K562 (cell line): ENCODE results near the gene TMEM170A. TPM values are rescaled to one million over a fixed set of nuclear protein-coding genes. Genes with fewer than 3 reads are reported as not detected.

Source experiments
- ATF7 ChIP-seq: fragments of 450-650 bp; IDR thresholded peaks from 2 replicates; pipeline ENCODE4 v1.7.1; 2014; ENCODE audit warnings: mild to moderate bottlenecking, moderate library complexity
- CBFA2T2 ChIP-seq: fragments of 450-650 bp; conservative IDR thresholded peaks from 2 replicates; pipeline ENCODE4 v1.6.1; 2017; ENCODE audit warnings: mild to moderate bottlenecking
- CBX5 ChIP-seq: IDR thresholded peaks from 2 replicates; pipeline ENCODE4 v1.6.1; 2014; ENCODE audit warnings: low read depth, borderline replicate concordance
- CCAR2 ChIP-seq: fragments of 200-400 bp; formaldehyde crosslinking; IDR thresholded peaks from 2 replicates; pipeline ENCODE4 v1.6.1; 2017; ENCODE audit warnings: mild to moderate bottlenecking, low read depth, low read length
- FOXK1 ChIP-seq: sonication (generic); formaldehyde crosslinking; IDR thresholded peaks from 2 replicates; pipeline ENCODE4 v1.8.0; 2022; ENCODE audit warnings: missing genetic modification reagents, mild to moderate bottlenecking, borderline replicate concordance
- KLF6 ChIP-seq: fragments of 250-450 bp; sonication (Bioruptor Pico); IDR thresholded peaks from 2 replicates; pipeline ENCODE4 v1.4.0; 2020; ENCODE audit warnings: mild to moderate bottlenecking, moderate library complexity, borderline replicate concordance
- L3MBTL2 ChIP-seq: fragments of 450-650 bp; IDR thresholded peaks from 2 replicates; pipeline ENCODE4 v1.6.1; 2016; ENCODE audit warnings: mild to moderate bottlenecking, moderate library complexity
- NRF1 ChIP-seq, 2 experiments: fragments of 450-650 bp; IDR thresholded peaks in 1 of 2; conservative IDR thresholded peaks in 1 of 2; 2 replicates each; pipeline ENCODE4 v1.6.1; 2014; ENCODE audit warnings: mild to moderate bottlenecking in 2 of 2
- NUFIP1 ChIP-seq: fragments of 450-650 bp; IDR thresholded peaks from 2 replicates; pipeline ENCODE4 v1.6.1; 2018; ENCODE audit not compliant: partially characterized antibody
- SRSF9 ChIP-seq: fragments of 200-400 bp; formaldehyde crosslinking; IDR thresholded peaks from 2 replicates; pipeline ENCODE4 v1.6.1; 2017; ENCODE audit warnings: low read depth, low read length, borderline replicate concordance
- TAF7 ChIP-seq: fragments of 450-650 bp; IDR thresholded peaks from 2 replicates; pipeline ENCODE4 v1.6.1; 2016; ENCODE audit warnings: missing genetic modification characterization, missing compliant biosample characterization
- ZFPM2 ChIP-seq: fragments of 250-450 bp; sonication (Bioruptor Pico); IDR thresholded peaks from 2 replicates; pipeline ENCODE4 v1.5.1; 2022; ENCODE audit warnings: mild to moderate bottlenecking
- ZNF586 ChIP-seq: fragments of 450-650 bp; formaldehyde crosslinking; conservative IDR thresholded peaks from 2 replicates; pipeline ENCODE4 v1.4.0; 2020; ENCODE audit warnings: mild to moderate bottlenecking, moderate library complexity
- ZNF780A ChIP-seq: fragments of 250-450 bp; sonication (Bioruptor Pico); IDR thresholded peaks from 2 replicates; pipeline ENCODE4 v1.5.0; 2021; ENCODE audit warnings: mild to moderate bottlenecking
- polyA plus RNA-seq, 8 experiments: library from polyadenylated mRNA; depleted of rRNA in 4 of 8; stranded (reverse) in 5 of 8; unstranded in 3 of 8; fragments of >200 nt; fragmentation: Nextera tagmentation in 2 of 8; fragmentation: Illumina TruSeq in 1 of 8; extraction: Ambion mirVana in 2 of 8; extraction: Trizol in 1 of 8; gene quantifications; 2 replicates each; pipeline versions ENCODE4 v1.2.1 to v1.2.3, GENCODE V29; 2011 to 2014; ENCODE audit warnings: inconsistent platforms in 1 of 8, missing spikeins in 1 of 8
- total RNA-seq, 7 experiments: library from RNA; depleted of rRNA in 6 of 7; stranded (reverse); fragments of >200 nt in 6 of 7; fragmentation: Illumina TruSeq in 2 of 7; extraction: Trizol in 2 of 7; gene quantifications; 2 replicates each; pipeline versions ENCODE4 v1.2.1 to v1.2.3, GENCODE V29; 2011 to 2021; ENCODE audit warnings: low replicate concordance in 1 of 7
- TF ChIP-seq, protein P1 (sequence below): fragments of 250-450 bp; sonication (Bioruptor Pico); IDR thresholded peaks from 2 replicates; pipeline ENCODE4 v1.8.0; 2021; ENCODE audit warnings: moderate library complexity, mild to moderate bottlenecking, inconsistent platforms
- TF ChIP-seq, protein P2 (sequence below): sonication (generic); formaldehyde crosslinking; IDR thresholded peaks from 2 replicates; pipeline ENCODE4 v1.8.1; 2023; ENCODE audit warnings: mild to moderate bottlenecking, missing genetic modification reagents
- TF ChIP-seq, protein P3 (sequence below): fragments of 450-650 bp; IDR thresholded peaks from 2 replicates; pipeline ENCODE4 v1.7.1; 2018; ENCODE audit warnings: mild to moderate bottlenecking, low read depth; ENCODE audit not compliant: partially characterized antibody
- TF ChIP-seq, protein P4 (sequence below): fragments of 250-450 bp; sonication (Bioruptor Pico); IDR thresholded peaks from 2 replicates; pipeline ENCODE4 v1.5.0; 2022; ENCODE audit warnings: mild to moderate bottlenecking
- TF ChIP-seq, protein P5 (sequence below): sonication (generic); formaldehyde crosslinking; IDR thresholded peaks from 2 replicates; pipeline ENCODE4 v1.8.1; 2023; ENCODE audit warnings: mild to moderate bottlenecking, missing genetic modification reagents, moderate library complexity

The TMEM170A gene
- total and polyA plus RNA-seq, 9 of the 15 experiments (the other 6 are each of a cell fraction or from before 2014, with no cell fraction given), result 6.1 to 30.2 (median 15.0) TPM

- TF ChIP-seq CCAR2 (no peak), ZNF780A (no peak), FOXK1 (CRISPR knock-in tag) (peak; percentile 87; the same call in 1 of the 2 replicates), TAF7 (tag) (peak; percentile 95), CBX5 (no peak), SRSF9 (no peak), KLF6 (CRISPR knock-in tag) (no peak), ZFPM2 (no peak), ZNF586 (no peak), L3MBTL2 (peak; percentile 91), ATF7 (no peak), NRF1 (conservative IDR thresholded peaks at IDR 0.05 in 1 of 2, IDR thresholded peaks at IDR 0.05 in 1 of 2) (peak; percentile 99; a peak in 3 of 4 replicates), NUFIP1 (no peak), CBFA2T2 (no peak)
- TF ChIP-seq, protein P1, sequence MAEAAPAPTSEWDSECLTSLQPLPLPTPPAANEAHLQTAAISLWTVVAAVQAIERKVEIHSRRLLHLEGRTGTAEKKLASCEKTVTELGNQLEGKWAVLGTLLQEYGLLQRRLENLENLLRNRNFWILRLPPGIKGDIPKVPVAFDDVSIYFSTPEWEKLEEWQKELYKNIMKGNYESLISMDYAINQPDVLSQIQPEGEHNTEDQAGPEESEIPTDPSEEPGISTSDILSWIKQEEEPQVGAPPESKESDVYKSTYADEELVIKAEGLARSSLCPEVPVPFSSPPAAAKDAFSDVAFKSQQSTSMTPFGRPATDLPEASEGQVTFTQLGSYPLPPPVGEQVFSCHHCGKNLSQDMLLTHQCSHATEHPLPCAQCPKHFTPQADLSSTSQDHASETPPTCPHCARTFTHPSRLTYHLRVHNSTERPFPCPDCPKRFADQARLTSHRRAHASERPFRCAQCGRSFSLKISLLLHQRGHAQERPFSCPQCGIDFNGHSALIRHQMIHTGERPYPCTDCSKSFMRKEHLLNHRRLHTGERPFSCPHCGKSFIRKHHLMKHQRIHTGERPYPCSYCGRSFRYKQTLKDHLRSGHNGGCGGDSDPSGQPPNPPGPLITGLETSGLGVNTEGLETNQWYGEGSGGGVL, result no peak
- TF ChIP-seq, protein P2, sequence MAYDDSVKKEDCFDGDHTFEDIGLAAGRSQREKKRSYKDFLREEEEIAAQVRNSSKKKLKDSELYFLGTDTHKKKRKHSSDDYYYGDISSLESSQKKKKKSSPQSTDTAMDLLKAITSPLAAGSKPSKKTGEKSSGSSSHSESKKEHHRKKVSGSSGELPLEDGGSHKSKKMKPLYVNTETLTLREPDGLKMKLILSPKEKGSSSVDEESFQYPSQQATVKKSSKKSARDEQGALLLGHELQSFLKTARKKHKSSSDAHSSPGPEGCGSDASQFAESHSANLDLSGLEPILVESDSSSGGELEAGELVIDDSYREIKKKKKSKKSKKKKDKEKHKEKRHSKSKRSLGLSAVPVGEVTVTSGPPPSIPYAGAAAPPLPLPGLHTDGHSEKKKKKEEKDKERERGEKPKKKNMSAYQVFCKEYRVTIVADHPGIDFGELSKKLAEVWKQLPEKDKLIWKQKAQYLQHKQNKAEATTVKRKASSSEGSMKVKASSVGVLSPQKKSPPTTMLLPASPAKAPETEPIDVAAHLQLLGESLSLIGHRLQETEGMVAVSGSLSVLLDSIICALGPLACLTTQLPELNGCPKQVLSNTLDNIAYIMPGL (CRISPR knock-in tag), result no peak
- TF ChIP-seq, protein P3, sequence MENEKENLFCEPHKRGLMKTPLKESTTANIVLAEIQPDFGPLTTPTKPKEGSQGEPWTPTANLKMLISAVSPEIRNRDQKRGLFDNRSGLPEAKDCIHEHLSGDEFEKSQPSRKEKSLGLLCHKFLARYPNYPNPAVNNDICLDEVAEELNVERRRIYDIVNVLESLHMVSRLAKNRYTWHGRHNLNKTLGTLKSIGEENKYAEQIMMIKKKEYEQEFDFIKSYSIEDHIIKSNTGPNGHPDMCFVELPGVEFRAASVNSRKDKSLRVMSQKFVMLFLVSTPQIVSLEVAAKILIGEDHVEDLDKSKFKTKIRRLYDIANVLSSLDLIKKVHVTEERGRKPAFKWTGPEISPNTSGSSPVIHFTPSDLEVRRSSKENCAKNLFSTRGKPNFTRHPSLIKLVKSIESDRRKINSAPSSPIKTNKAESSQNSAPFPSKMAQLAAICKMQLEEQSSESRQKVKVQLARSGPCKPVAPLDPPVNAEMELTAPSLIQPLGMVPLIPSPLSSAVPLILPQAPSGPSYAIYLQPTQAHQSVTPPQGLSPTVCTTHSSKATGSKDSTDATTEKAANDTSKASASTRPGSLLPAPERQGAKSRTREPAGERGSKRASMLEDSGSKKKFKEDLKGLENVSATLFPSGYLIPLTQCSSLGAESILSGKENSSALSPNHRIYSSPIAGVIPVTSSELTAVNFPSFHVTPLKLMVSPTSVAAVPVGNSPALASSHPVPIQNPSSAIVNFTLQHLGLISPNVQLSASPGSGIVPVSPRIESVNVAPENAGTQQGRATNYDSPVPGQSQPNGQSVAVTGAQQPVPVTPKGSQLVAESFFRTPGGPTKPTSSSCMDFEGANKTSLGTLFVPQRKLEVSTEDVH, result no peak
- TF ChIP-seq, protein P4, sequence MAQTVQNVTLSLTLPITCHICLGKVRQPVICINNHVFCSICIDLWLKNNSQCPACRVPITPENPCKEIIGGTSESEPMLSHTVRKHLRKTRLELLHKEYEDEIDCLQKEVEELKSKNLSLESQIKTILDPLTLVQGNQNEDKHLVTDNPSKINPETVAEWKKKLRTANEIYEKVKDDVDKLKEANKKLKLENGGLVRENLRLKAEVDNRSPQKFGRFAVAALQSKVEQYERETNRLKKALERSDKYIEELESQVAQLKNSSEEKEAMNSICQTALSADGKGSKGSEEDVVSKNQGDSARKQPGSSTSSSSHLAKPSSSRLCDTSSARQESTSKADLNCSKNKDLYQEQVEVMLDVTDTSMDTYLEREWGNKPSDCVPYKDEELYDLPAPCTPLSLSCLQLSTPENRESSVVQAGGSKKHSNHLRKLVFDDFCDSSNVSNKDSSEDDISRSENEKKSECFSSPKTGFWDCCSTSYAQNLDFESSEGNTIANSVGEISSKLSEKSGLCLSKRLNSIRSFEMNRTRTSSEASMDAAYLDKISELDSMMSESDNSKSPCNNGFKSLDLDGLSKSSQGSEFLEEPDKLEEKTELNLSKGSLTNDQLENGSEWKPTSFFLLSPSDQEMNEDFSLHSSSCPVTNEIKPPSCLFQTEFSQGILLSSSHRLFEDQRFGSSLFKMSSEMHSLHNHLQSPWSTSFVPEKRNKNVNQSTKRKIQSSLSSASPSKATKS (CRISPR knock-in tag), result no peak
- TF ChIP-seq, protein P5, sequence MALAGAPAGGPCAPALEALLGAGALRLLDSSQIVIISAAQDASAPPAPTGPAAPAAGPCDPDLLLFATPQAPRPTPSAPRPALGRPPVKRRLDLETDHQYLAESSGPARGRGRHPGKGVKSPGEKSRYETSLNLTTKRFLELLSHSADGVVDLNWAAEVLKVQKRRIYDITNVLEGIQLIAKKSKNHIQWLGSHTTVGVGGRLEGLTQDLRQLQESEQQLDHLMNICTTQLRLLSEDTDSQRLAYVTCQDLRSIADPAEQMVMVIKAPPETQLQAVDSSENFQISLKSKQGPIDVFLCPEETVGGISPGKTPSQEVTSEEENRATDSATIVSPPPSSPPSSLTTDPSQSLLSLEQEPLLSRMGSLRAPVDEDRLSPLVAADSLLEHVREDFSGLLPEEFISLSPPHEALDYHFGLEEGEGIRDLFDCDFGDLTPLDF, result no peak; the same call in 1 of the 2 replicates
Measured at GRCh38 chr16:75433732-75434413, 30.6 kb downstream of the TMEM170A start (continued).
